HT-29 (cell line): ENCODE measurements around the gene PRDM15. TPM values are rescaled to one million over a fixed set of nuclear protein-coding genes. Genes with fewer than 3 reads are reported as not detected.

ENCODE experiments used
- DNase-seq: peaks from one replicate; pipeline ENCODE4 v3.0.0-alpha.2; 2015; ENCODE audit warnings: low spot score
- total RNA-seq: library from RNA; depleted of rRNA; stranded (reverse); fragments of >200 nt; shearing (Covaris generic); gene quantifications from 2 replicates; pipeline ENCODE4 v1.2.3, GENCODE V29; 2014

Gene PRDM15
- total RNA-seq, 1 experiment from 2014 or later = 10.9 TPM

DNA sequence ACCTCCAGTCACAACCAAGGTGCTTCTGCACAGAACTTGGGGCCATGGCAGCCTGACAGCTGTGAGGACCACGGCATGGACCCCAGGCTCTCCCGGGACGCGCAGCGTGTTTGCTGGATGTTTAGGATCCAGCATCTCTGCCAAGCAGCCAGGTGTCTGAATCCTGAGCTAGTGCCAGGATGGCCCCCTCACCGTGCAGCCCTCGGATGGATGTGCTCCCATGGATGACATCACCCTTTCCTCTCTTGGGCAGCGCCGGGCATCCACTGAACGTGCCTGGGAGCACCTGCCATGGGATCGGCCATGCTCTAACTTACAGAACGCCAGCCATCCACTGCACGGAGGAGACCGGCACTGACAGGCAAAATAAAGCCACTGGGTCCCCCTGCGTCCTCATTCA is 53.9 kb downstream of the PRDM15 start:
- DNase-seq = no peak

DNA sequence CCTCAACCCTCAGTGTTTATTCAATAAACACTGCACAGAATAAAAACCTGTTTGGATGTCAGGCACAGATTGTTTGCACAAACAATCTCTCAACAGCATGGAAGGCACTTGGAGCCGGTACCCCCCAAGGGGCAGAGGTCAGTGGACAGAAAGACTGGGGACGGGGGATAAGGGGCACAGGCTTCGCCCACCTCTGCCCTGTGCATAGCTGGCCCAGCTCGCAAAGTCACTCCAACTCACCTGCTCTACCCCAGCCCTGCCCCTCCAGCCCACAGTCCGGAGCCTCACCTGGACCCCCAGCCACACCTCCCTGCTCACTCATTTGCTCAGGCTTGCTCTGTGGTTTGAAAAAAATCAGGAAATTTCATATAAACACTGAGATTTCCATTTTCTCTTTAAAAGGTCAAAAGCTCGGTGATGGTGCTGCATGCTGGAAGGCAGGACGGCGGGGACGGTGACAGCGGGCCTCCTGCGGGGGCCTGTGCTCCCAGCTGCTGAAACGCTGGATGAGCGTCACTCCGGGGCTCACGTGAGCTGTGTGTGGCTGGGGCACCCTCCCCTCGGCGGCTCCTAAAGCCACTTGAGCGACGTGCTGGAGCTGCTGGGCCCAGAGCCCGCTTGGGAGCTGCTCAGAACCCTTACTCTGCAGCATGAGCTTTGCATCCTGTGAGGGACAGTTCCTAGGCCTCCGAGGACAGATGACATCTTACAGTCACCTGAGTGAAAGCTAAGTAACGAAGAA is 54.5 kb downstream of the PRDM15 start:
- DNase-seq = no peak

DNA sequence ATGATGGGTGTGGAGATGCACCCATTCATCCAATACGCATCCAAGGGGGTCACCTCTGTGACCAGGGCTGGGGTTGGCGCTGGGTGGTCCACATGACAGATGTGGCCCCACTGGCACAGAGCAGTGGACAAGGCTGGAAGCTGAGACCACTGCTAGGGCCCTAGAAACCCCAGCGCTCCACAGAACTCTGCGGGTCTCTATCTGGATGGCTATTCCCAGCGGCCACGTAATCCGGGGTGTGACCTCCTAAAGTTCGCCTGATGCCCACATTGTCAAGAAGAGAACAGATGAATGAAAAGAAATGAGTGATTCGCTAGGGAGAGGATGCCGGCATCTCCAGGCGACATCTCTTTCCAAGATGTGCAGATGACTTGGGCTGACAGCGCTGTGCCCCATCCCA is 55.2 kb downstream of the PRDM15 start:
- DNase-seq = no peak

DNA sequence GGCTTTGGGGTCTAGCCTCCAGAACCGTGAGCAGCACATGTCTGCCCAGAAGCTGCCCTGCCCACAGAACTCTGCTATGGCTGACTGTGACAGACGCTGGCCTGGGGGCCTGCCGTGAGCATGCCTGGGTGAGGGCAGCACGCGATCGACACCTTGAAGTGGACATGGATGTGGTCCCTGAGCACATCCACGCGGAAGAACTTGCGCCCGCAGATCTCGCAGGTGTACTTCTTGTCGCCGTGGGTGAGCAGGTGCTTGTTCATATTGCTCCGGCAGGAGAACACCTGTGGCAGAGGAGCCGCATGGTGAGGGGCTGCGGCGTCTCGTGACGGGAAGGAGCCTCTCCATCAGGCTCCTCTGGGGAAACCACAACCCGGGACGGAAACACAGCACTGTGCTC is 56.0 kb downstream of the PRDM15 start:
- no peak for DNase-seq

DNA sequence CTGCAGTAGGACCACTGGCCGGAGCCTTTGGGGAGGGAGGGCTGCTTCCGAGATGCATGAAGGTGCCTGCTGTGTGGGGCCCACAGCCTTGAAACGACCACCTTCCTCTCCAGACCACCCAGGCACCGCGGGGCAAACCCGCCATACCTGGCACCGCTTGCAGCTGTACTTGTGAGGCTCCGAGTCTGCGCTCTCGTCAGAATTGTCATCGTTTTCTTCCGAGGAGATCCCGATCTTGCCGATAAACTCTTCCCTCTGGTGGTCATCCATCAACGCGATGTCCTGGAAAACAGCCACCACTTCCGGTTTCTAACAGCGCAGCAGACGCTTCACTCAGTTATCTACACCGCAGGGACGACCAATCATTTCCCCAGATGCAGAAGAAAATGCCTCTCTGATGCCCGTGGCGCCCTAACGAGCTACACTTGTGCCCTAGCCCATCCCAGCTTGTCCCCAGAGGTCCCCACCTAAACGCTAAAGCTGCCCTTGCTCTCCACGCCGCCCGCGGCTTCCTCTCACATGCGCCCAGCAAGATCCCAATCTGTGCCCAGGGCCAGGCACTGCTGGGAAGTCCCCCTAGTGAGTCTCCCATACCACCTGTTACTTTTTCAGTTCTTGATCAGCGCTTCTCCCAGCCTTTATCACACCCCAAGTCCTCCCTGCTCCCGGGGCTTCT is 57.2 kb downstream of the PRDM15 start:
- DNase-seq = no peak

DNA sequence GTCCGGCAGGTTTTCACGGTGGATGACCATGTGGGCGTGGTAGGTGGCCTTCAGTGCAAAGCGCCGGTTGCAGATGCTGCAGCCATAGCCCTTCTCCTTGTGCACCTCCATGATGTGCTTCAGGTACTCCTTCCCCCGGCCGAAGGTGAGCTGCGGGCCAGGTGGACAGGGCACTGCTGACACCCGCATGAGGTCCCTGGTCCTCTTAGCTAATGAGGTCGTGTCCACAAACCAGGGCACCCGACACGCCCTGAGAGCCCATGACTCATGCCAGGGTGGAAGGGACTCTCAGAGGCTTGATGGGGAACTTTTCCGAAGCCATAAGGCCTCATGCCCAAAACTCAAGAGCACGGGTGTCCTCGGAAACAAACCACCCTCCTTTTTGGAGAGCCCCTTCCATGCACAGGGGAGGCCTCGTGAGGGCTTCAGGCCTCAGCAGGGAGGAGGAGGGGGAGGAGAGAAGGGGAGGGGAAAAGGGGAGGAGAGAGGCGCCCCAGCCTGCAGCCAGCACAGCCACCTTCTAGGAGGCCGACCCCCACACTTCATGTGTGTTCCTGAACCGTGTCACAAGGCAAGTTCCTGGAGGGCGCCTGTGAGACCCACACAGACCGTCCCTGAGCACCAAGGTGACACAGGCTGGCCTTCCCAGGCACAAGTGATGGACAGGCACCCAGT is 57.9 kb downstream of the PRDM15 start:
- DNase-seq = no peak

DNA sequence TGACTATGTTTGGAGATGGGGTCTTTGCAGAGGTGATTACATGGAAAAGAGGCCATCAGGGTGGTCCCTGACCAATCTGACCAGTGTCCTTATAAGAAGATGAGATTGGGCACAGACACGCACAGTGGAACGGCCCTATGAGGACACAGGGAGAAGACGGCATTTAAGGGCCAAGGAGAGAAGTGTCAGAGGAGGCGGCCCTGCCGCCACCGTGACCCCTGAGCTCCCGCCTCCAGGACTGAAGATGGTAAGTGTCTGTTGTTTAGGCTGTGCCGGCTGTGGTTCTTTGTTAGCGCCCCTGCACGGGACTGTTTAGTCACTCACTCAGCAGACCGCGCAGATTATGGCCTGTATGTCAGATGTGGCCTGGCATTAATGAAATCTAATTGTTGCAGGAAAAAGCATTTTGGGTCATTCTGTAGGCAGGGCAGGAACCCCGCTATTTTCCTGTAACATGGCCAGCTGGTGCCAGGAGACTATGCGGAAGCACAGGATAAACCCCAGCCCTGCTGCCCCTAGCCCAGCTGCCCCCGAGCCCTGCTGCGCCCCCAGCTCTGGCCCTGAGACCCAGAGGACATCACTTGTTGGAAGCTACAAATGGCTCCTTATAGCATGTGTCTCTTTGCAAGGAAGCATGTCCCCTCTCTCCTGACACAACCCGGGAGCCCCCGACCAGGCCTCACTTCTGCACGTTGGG is 58.6 kb downstream of the PRDM15 start:
- DNase-seq = no peak

DNA sequence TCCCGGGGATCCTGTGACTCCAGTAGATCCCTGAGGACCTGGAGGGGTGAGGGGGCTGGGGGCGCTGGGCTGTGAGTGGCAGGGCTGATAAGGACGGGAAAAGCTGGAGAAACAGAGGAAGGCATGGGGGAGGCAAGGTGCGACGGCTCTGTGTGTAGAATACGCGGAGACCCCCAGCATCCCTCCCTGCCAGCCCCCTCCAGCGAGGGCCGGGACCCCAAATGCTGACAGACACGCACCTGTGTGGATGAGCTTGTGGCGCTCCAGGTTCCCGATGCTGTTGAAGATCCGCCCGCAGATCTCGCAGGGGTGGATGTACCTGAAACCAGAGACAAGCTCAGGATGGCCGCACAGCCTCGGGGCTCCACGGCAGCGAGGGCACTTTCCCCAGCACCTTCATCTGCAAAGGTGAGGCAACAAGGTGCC is 59.3 kb downstream of the PRDM15 start:
- no peak for DNase-seq

DNA sequence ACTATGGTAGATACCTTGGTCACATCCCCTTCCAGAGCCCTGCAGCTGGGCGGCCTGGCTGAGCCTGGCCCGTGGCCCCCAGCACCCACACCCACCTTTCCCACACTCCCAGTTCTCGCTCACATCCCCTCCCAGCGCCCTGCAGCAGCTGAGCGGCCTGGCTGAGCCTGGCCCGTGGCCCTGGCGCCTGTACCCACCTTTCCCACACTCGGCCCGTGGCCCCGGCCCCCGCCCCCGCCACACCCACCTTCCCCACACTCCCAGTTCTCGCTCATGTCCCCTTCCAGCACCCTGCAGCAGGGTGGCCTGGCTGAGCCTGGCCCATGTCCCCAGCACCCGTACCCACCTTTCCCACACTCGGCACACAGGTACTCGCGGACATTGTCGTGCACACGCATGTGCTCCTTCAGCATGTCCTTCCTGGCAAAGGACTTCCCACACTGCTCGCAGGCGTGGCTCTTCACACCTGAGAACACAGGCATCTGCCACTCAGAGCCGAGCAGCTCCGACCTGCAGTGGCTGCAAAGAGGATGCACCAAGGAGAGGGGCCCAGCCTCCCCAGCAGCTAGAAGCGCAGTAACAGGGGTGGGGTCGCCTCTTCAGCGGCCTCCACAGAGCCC is 59.8 kb downstream of the PRDM15 start:
- DNase-seq = no peak

DNA sequence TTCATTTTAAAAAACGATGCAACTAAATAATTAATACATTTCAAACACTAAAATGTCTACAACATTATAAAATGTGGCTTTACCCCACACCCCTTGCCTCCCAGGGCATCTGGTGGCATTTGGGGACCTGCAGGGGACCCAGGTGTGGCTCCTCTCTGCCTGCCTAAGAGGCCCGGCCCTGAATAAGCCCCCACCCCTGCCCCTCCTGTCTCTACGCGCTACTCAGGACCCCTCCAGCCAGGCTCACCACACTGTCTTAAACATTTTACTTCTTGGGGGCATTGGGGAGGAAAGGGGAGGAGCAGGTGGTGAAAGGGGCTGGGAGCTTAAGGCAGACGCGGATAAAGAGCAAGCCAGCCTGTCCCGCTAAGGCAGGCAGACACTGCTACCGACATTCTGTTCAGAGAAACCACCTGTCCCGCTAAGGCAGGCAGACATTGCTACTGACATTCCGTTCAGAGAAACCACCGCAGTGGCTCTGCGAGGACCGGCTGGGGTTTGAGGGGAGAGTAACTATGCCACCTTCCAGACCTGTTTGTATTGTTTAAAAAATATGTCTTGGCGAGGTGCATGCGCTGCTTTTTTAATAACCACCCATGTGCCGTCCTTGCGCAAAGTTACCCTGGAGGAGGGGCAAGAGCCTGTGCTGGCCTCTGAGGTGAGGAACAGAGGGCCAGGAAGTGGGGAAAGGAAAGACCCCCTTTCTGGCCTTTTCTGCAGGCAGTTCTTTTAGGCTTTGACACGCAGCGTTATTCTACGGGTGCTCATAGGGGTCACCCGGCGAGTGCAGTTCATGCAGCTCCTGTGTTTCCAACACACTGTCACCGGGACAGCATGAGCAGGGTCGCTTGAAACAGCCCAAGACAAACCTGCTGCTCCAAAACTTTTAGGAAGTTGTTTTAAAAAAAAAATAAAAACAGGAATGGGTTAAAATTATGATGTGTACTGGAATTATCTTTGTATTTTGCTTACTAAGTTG is 61.0 kb downstream of the PRDM15 start:
- no peak for DNase-seq

DNA sequence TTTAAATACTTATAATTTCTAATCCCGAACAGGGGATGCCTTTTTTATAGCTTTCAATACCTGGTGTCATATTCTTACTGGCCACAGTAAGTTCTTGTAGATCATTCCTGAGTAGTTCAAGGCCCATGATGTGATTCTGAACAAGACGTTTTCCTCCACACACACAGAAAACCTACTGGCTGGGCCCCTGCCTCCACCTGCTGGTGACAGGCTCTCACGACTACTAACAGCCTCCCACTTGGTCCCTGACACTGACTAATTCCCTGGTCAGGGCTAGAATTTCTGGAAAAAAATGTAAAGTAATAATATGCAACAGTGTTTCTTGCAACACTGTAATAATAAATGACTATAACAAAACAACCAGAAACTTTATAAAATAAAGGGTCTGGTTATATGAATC is 61.9 kb downstream of the PRDM15 start:
- DNase-seq = peak; percentile 75

DNA sequence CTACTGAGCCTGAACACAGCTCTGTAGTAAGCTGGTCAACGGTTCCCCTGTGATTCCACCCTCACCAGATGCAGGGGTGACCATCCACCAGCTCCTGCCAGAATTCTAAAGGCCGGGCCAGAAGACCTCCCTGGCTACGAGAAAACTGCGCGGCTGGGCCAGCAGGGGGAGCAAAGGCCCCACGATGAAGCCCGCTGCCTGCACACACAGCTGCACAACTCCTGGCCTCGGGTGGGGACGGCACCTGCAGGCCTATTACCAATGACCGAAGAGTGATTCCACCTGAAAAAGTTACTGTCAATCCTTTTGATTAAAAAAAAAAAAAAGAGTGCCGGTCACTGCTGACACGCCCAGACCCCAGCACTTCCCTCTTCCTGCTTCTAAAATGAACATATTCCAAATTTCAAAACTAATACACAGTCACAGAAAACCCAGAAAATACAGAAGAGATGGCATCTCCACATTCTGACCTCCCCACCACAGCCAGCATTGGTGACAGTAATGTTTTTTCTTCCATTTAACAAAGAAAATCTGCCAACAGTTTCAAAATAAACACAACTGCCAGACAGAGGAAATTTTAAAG is 62.5 kb downstream of the PRDM15 start:
- DNase-seq = peak; percentile 35

DNA sequence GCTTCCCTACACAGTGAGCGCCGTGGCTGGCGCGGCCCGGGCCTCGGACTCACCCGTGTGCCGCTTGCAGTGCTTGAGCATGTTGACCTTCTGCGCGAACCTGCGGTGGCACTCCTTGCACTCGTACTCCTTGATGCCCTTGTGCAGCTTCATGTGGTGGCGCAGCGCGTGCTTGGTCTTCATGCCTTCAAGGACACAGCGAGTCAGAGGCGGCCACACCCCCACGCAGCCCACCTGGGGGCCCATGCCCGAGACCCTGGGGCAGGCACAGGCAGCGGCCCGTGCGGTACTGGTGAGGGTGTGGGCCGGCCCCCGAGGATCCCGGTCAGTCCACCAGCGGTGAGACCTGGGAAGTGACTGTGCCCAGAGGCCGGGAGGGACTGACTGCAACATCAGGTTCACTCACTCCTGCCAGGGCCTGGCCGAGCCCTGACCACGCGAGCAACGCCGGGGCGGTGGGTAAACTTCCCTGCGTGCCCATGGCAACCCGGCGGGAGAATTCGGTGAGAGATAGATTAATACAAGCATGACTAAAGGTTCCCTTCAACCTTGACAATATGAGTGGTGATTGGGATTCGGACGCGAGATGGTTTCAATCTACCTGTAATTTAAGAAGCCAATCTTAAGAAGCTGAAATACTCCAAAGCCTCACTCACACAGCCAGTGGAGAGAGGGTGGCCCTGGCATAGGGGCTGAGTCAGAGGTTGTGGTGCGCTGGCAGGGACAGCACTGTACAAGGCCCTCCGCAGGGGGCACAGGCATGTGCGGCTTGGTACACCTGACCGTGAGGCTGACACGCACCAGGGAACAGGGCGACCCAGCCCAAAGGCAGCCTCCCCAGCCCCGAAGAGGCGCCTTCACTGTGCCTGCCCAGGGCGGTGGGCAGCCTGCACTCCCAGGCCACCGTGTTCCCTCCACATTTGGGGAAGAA is 63.2 kb downstream of the PRDM15 start:
- no peak for DNase-seq

DNA sequence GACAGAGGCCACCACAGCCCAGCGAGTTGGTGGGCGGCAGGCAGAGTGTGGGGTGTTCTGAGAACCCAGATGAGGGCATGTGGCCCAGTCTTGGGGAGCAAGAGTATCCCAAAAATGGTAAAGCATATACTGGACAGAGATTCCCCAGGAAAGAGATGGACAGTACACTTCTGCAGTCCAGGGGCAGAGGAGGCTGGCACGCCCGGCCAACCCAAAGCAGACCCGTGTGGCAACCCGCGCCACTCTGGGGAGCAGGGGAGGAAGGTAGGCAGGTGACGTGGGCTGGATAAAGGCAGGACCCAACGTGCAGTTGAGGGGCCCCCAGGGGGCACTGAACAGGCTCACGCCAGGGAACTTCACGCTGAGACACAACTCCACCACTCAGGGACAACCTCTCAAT is 65.9 kb downstream of the PRDM15 start:
- DNase-seq = no peak

DNA sequence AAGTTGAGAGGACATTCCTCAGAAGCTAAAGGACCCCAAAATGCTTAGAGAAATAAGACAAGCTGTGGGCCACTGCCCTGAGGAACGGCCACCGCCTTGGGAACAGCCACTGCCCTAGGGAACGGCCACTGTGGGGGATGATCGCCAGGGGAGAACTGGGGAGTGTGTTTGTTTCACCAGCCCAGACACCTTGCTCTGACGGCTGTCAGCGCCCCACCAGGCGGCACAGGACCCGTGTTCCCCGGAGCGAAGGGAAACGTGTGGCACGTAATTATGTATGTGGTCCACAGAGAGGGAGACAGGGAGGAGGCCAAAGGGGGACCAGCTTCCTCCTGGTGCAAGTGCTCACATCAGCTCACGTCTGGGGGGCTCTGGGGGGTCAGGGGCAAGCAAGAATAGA is 66.5 kb downstream of the PRDM15 start:
- no peak for DNase-seq

DNA sequence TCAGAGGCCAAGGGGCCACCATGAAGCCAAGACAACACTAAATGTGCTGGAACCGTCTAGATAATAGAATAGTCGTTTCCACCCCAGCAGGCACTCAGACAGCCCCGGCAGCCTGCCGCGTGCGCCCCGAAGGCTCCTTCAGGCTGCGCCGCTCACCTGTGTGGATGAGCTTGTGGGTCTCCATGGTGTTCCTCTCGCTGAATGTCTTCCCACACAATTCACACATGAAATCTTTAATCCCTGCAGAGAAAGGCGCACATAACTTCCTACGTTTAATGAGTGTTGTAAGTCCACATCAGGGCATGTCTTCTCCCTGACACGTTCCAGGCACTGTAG is 68.6 kb downstream of the PRDM15 start:
- DNase-seq = no peak

DNA sequence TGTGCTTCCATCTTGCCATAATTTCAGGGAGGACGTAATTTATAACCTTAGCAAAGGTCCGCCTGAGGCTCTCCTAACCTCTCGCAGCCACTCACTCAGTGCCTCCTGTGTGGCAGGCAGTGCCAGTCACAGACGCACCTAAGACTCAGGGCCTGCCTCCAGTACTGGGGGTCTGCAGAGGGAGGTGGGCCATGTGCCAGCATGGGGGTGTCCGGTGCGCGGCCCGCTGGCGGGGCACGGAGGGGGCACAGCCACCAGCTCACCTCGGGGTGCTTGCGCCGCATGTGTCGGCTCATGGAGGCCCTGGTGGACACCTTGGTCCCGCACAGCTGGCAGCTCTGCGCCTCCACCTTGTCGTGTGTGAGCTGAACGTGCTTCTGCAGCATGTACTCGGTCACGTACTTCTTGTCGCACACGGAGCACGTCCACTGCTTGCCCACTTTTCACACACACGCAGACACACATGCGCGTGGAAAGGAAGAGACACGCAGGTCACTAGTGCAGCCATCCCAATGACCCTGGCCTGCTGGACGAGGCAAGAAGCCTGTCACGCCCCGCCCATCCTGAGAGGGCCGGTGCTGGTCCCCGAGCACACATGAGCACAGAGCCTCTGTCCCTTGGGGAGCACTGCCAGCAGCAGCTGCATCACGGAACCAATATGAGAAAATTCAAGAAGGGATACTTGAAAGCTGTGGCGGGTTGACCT is 69.1 kb downstream of the PRDM15 start:
- no peak for DNase-seq

DNA sequence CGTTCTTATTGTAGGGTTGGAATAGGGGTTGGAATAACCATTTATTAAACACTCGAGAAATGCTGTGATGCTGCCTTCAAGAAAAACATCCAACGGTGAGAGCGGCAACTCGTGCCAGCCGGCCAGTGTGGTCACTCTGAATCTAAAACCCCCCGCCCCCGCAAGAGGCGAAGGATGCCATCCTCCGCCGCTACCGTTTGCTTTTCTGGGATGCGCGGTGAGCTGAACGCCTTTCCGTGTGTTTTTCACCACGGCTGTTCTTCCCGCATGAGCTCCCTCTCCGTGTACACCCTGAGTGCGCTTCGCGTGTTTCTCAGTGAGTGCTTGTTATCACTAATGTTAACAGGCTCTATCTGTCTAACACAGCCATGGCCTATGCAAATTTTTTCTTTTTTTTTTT is 70.3 kb downstream of the PRDM15 start:
- DNase-seq = no peak

DNA sequence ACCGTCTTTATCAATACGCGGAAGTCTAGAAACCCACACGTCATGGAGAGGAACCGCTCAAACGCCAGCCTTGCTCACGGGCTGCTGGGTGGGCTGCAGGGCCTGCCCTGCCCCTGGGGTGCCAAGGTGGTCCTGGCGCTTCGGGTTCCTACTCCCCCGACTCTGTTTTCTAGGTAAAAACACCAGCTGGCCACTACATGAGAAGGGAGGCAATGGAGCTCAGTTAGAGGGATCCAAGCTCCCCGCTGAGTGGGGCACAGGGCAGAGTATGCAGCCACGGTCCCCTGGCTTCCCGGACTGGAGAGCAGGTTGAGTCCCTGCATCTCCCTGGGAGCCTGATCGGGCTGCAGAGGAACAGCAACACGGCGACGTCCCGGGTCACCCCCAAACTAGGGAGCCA is 71.0 kb downstream of the PRDM15 start:
- no peak for DNase-seq
